ENCODE data around the gene CCDC182.

CCDC182 gene

DNA sequence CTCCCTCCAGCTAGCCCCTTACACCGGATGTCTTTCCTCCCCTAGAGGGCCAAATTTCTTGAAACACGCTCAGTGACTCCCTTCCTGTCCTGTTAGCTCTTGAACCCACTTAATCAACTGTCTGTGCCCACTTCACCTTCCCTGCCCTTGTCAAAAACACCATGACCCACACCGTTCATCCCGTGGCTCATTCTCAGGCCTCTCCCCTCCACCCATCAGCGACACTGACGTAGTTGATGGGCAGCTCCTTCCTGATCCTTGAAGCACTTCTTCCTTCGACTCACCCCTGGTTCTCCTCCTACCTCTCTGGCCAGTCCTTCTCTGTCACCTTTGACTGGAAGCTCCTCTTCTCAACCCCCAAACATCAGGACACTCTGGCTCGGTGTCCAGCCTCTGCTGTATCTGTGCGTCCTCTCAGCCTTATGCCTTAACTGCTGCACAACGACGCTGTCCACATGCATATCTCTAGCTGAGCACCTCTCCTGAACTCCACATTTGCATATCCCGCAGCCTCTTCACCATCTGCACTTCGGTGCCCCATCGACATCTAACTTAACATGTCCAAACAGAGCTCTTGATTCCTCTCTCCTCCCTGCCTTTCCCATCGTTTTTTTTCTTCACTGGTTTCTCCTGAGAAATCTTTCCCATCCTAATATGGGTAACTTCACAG, 39.3 kb upstream of the CCDC182 start:
- Histone ChIP-seq H3K4me2 (ENCODE audit: insufficient read depth, low read length) (no peak overlapping the region), H4K20me1 (ENCODE audit: insufficient read depth, low read length) (no peaks in the 10 kb centered on the region), H3K79me2 (ENCODE audit: insufficient read depth, low read length) (no peaks in the 10 kb centered on the region), H3K9ac (ENCODE audit: low read depth, low read length) (no peak overlapping the region), H3K4me1 (ENCODE audit: insufficient read depth, low read length) (peaks cover 33% of the 10 kb centered on the region), H3K36me3 (ENCODE audit: insufficient read depth, low read length) (no peaks in the 10 kb centered on the region), H3K27ac (ENCODE audit: low read length) (no peak overlapping the region), H3K4me3 (ENCODE audit: low read depth in 1 of 2, low read length in 2 of 2) (no peak overlapping the region), H3K9me3 (ENCODE audit: insufficient read depth, low read length, severe bottlenecking) (no peaks in the 10 kb centered on the region), H2AFZ (ENCODE audit: low read depth, low read length) (no peak overlapping the region), H3K27me3 (ENCODE audit: insufficient read depth, low read length, poor library complexity) (peaks cover 4% of the 10 kb centered on the region)
- no peak for ATAC-seq (ENCODE audit: insufficient read depth, low read depth)
- no peak for DNase-seq
- peak; percentile 19 for TF ChIP-seq CTCF (IDR thresholded peaks at IDR 0.05; ENCODE audit: borderline replicate concordance, extremely low read depth, low read length, poor library complexity, severe bottlenecking)
- no peak for TF ChIP-seq EZH2 (IDR thresholded peaks at IDR 0.05; ENCODE audit: borderline replicate concordance, low read depth, low read length, severe bottlenecking)

DNA sequence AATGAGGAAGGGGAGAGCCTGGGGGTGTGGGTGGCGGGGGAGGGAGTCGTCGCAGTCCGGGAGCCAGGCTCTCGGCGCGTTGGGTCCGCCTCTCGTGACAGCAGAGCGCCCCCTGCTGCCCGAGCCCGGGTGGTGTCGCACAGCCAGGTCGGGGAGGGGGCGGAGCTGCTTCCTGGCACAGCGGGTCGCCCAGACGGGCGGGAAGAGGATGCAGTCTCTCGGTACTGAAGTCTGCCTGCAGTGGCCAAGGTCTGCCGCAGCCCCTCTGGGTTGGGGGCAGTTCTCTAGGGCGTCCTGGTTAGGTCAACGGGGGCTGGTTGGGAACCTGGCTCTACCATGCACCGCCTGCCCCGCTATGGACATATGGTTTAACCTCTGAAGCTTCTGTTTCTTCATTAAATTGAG, 38.2 kb upstream of the CCDC182 start:
- Histone ChIP-seq H3K9ac (ENCODE audit: low read depth, low read length) (peak overlapping the region; percentile 48; the same call in 1 of the 2 replicates), H3K4me2 (ENCODE audit: insufficient read depth, low read length) (peak overlapping the region; percentile 60), H3K4me3 (ENCODE audit: low read depth in 1 of 2, low read length in 2 of 2) (peak overlapping the region in 1 of 2 experiments; percentile 41; a peak in 2 of 4 replicates), H3K4me1 (ENCODE audit: insufficient read depth, low read length) (peaks cover 33% of the 10 kb centered on the region), H3K36me3 (ENCODE audit: insufficient read depth, low read length) (no peaks in the 10 kb centered on the region), H4K20me1 (ENCODE audit: insufficient read depth, low read length) (no peaks in the 10 kb centered on the region), H3K27me3 (ENCODE audit: insufficient read depth, low read length, poor library complexity) (peaks cover 1% of the 10 kb centered on the region), H3K9me3 (ENCODE audit: insufficient read depth, low read length, severe bottlenecking) (no peaks in the 10 kb centered on the region), H3K27ac (ENCODE audit: low read length) (peak overlapping the region; percentile 91), H2AFZ (ENCODE audit: low read depth, low read length) (peak overlapping the region; percentile 49), H3K79me2 (ENCODE audit: insufficient read depth, low read length) (no peaks in the 10 kb centered on the region)
- no peak for TF ChIP-seq EZH2 (IDR thresholded peaks at IDR 0.05; ENCODE audit: borderline replicate concordance, low read depth, low read length, severe bottlenecking)
- peak; percentile 99 for TF ChIP-seq CTCF (IDR thresholded peaks at IDR 0.05; ENCODE audit: borderline replicate concordance, extremely low read depth, low read length, poor library complexity, severe bottlenecking)
- ATAC-seq (ENCODE audit: insufficient read depth, low read depth) (peak; percentile 82), DNase-seq (peak; percentile 92)

- ATAC-seq (ENCODE audit: insufficient read depth, low read depth) (no peak), DNase-seq (no peak)
- peak overlapping the region; percentile 60 for H3K4me2 ChIP-seq (ENCODE audit: insufficient read depth, low read length)
- H3K9ac ChIP-seq (ENCODE audit: low read depth, low read length), result peak overlapping the region; percentile 48
- H3K4me1 ChIP-seq (ENCODE audit: insufficient read depth, low read length), result peaks cover 33% of the 10 kb centered on the region
- H3K27ac ChIP-seq (ENCODE audit: low read length), result peak overlapping the region; percentile 91
- peak overlapping the region in 1 of 2 experiments; percentile 41; a peak in 2 of 4 replicates for H3K4me3 ChIP-seq (ENCODE audit: low read depth in 1 of 2, low read length in 2 of 2)
- no peaks in the 10 kb centered on the region for H3K36me3 ChIP-seq (ENCODE audit: insufficient read depth, low read length)
- H3K9me3 ChIP-seq (ENCODE audit: insufficient read depth, low read length, severe bottlenecking), result no peaks in the 10 kb centered on the region
- H4K20me1 ChIP-seq (ENCODE audit: insufficient read depth, low read length), result no peaks in the 10 kb centered on the region
- H2AFZ ChIP-seq (ENCODE audit: low read depth, low read length), result peak overlapping the region; percentile 49
- TF ChIP-seq EZH2 (IDR thresholded peaks at IDR 0.05; ENCODE audit: borderline replicate concordance, low read depth, low read length, severe bottlenecking) (no peak), CTCF (IDR thresholded peaks at IDR 0.05; ENCODE audit: borderline replicate concordance, extremely low read depth, low read length, poor library complexity, severe bottlenecking) (no peak)
- H3K27me3 ChIP-seq (ENCODE audit: insufficient read depth, low read length, poor library complexity), result no peaks in the 10 kb centered on the region
- H3K79me2 ChIP-seq (ENCODE audit: insufficient read depth, low read length), result no peaks in the 10 kb centered on the region
These were observed 37.7 kb upstream of the CCDC182 start for GRCh38 chr17:57782647-57783337.

Data from DND-41 (cell line).